NCI-H2029 (cell line): ENCODE results near the gene CSTA.

ENCODE experiments used
- DNase-seq: peaks from one replicate; lab custom pipeline; 2025; lab: John Stamatoyannopoulos, UW

The CSTA gene, protein sequence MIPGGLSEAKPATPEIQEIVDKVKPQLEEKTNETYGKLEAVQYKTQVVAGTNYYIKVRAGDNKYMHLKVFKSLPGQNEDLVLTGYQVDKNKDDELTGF

DNA sequence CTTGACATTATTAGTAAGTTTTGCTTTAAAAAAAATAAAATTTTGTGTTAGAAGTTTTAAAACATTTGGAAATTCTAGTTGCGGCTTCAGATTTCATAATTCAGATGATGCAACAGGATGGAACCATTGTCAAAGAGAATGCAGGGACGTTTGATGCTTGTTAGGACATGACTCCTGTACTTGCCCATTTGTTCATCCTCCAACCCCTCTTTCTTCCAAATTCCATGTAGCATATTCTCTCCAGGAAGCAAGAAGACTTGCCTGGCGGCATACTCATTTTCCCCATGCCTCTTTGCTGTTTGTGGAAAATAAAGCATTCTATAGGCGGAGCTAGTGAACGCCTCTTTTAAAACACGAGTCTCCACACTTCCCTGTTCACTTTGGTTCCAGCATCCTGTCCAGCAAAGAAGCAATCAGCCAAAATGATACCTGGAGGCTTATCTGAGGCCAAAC, at the start of gene CSTA:
CSTA (plus strand) TSS at position 378 of the 453 bp plus-strand sequence; CDS start at position 423, 45 bp downstream.
- no peak for DNase-seq

DNA sequence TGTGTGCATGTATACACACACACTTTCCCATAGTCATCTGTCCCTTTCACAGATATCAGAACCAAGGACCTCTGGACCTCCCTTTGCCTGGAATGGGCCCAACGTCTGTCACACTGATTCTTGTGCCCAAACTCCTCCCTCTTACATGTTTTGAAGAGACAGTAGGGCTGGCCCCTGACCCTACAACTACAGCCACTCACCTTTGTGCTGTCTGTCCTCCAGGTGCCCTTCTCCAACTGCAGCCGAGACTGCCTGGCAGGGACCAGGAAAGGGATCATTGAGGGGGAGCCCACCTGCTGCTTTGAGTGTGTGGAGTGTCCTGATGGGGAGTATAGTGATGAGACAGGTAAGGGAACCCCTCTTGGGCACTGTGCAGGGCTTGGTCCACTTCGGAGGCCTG, 43.2 kb upstream of the CSTA start:
- no peak for DNase-seq

DNA sequence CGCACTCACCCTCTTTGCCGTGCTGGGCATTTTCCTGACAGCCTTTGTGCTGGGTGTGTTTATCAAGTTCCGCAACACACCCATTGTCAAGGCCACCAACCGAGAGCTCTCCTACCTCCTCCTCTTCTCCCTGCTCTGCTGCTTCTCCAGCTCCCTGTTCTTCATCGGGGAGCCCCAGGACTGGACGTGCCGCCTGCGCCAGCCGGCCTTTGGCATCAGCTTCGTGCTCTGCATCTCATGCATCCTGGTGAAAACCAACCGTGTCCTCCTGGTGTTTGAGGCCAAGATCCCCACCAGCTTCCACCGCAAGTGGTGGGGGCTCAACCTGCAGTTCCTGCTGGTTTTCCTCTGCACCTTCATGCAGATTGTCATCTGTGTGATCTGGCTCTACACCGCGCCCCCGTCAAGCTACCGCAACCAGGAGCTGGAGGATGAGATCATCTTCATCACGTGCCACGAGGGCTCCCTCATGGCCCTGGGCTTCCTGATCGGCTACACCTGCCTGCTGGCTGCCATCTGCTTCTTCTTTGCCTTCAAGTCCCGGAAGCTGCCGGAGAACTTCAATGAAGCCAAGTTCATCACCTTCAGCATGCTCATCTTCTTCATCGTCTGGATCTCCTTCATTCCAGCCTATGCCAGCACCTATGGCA, 41.1 kb upstream of the CSTA start:
- DNase-seq = no peak

DNA sequence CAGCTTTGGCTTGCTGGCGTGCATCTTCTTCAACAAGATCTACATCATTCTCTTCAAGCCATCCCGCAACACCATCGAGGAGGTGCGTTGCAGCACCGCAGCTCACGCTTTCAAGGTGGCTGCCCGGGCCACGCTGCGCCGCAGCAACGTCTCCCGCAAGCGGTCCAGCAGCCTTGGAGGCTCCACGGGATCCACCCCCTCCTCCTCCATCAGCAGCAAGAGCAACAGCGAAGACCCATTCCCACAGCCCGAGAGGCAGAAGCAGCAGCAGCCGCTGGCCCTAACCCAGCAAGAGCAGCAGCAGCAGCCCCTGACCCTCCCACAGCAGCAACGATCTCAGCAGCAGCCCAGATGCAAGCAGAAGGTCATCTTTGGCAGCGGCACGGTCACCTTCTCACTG, 40.6 kb upstream of the CSTA start:
- no peak for DNase-seq

DNA sequence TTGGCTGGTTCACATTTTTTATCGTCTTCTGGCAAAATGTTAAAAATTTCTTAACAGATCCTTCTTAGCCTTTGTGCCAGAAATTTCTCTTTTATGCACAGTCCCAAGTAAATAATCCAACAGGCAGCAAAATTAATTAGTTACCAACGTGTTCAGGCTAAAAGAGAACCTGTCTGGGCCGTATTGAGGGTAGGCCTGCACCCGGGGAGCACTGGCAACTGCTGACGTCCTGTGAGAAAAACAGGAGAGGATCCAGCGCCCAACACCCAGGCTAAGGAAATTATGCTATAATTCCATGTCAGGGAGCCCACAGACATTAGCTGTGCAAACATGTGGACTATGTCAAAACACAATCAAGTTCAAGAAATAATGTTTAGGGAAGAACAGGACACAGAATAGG, 30.7 kb upstream of the CSTA start:
- no peak for DNase-seq

DNA sequence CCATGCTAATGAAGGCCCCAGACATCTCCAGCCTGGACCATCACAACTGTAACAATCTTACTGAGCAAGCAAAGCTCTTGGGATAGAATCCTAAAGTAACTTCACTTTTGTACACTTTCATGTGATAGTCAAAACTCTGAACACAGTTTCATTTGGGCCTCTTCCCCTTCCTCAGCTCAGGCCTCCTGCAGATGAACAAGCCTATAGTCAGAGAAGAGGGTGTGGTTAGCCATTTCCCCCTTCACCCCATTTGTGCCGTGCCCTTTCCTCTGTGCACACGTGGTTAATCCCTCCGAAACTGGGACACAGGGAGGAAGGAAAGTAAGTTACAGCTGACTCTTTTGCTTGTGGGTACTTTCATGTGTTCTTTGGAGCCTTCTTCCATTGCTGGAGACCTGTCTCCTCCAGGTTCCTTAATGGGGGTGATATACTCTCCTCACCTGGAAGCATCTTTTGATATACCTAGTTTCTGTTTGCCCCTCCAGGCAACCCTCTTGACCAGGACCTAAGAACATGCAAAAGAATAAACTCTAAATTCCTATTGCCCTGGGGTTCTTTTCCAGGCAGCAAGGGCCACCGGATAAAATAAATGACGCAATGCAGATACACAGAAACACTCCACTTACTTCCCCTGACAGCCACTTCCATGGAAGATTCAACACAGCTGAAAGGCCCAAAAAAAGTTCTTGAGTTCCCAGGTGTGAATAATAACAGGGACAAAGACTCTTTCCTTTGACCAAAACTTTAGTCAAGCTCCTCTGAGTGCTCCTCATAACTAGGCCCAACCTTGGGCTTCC, 29.6 kb upstream of the CSTA start:
- no peak for DNase-seq

DNA sequence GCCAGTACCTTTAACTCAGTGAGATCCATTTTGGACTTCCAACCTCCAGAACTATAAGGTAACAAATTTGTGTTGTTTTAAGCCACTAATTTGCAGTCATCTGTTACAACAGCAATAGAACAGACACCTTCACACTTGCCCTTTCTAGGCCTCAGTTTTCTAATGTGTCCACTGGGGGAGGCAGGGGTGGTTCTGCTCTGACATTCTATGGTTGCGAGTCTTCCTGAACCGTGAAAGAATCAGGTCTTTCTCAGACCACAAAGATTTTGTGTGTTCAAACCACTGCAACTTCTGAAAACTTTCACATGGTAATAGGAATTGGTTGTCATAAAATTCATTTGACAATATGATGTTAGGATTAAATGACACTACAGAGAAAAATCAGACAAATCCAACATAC, 26.8 kb upstream of the CSTA start:
- no peak for DNase-seq

DNA sequence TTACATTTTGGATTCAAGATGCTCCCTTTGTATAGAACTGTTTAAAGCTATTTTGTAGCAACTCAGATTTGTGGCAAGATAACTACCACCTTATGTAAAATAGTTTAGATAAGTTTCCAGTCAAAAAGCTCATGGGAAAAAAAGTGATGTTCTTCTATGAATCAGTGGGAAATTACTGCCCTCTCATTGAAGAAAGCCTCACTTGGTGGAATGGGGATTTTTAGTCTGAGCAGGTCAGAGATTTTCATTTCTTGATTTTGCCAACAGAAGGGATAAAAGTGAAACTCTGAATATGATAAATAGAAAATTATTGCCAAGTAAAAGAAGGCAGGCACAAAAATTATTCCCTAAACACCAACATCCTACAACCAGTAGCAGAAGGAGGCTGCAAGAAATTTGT, 25.8 kb upstream of the CSTA start:
- DNase-seq = no peak

DNA sequence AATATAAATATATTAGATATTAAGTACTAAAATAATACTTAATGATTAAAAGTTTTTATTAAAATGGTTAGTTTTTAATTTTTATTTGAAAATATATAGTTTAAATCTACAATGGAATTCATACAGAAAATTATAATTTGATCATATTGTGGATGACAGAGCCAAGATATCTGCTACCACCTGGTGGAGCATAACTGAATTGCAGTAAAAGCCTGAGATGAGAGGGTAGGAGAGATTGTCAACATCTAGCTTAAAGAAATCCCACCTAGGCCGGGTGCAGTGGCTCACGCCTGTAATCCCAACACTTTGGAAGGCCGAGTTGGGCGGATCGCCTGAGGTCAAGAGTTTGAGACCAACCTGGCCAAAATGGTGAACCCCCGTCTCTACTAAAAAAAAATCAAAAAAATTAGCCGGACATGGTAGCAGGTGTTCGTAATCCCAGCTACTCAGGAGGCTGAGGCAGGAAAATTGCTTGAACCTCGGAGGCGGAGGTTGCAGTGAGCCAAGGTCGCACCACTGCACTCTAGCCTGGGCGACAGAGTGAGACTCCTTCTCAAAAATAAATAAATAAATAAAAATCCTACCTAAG, 25.1 kb upstream of the CSTA start:
- no peak for DNase-seq

DNA sequence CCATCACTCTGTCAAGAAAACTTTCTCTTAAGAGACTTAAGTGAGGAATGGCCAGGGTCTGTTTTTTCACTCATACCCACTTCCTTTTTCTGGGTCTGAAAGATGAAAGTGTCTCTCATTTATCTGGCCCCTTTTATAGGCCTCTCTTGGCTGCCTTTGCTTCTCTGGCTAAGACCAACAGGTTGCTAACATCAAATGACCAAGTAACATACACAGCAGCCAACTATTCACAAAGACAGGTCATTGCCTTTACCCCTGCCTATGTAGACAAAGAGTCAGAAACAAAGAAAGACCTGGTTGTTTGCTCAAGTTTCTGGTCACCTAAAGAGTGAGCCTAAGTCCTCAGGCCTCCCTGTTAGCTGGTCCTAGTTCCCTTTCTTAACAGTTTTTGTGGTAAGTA, 24.0 kb upstream of the CSTA start:
- DNase-seq = no peak

DNA sequence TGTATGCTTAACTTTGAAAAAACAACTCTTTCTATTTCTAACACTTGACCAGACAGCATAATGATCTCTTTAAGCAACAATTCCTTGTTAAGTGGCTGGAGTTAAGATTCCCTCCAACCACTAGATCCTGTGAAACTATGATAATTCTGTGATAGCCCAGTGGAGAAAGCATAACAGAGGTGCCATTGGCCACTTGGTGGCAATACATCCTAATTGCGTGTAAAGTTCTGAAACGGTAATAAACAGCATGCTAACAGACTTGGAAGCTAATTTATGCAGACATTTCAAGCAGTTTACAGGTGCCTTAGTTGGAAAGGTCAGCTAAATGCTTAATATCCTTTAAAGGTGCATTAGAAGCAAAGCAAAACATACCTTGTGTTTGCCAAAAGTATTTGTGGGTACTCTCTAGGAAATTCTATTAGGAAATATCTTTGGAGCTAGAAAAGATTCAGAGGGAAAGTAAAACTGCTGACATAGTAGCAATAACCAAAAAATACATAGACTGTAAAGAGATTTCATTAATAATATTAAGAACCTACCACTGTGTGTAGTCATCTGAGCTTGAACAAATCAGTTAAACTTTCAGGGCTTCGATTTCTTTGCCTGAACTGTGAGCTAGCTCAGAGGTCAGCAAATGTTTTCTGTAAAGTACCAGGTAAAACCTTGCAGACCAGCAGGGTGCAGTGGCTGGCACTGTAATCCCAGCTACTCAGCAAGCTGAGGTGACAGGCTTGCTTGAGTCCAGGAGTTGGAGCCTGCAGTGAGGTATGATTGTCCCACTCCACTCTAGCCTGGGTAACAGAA, 19.0 kb upstream of the CSTA start:
- no peak for DNase-seq

DNA sequence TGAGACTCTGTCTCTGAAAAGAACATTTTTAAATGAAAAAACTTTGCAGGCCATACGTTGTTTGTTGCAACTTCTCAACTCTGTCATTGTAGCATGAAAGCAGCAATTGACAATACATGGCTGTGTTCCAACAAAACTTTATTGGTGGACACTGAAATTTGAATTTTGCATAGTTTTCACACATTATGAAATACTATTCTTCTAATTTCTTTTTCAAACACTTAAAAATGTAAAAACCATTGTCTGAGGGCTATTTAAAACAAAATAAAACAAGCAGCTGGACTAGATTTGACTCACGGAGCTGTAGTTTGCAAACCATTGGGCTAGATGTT, 18.5 kb upstream of the CSTA start:
- no peak for DNase-seq

DNA sequence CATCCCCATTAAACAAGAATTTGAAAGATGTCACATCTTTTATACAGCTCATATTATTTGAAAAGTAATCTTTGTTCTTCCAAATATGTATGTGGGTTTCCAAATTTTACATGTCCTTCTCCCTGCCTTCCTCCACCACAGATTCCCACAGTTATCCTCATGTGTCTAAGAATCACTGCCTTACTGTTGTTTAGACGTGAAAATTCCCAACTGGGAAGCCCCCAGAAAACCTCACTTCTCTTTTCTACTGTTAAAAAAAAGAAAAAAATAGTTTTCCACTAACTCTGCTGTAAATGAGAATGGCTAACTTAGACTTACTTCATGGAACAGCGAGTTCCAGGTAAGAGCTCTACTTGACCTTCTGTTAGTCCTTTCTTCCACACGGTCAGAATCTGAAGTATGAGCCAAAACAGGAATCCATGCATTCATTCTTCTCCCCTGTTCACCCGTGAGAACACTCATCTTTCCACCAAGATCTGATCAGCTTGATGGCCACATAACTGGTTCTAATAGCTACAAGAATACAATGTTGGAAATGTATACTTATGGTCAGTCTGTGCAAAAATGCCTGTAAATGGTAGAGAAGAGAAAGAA, 17.9 kb upstream of the CSTA start:
- no peak for DNase-seq

DNA sequence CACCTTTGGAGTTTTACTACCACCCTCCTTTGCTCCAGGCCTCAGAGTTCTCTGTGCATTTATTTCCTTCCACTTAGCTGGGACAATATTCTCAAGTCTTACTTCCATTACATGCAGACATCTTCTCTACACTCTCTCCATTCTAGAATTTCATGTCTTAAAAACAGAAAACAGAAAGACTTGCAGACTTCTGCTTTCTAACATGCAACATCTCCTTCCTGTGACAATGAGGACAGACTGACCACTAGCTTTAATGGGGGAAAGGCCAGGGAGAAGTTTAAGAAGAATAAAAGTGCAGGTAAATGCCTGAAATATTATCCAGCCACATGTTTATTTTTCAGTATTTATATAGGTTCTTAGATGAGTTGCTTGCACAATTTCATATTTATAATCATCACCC, 17.1 kb upstream of the CSTA start:
- DNase-seq = no peak

DNA sequence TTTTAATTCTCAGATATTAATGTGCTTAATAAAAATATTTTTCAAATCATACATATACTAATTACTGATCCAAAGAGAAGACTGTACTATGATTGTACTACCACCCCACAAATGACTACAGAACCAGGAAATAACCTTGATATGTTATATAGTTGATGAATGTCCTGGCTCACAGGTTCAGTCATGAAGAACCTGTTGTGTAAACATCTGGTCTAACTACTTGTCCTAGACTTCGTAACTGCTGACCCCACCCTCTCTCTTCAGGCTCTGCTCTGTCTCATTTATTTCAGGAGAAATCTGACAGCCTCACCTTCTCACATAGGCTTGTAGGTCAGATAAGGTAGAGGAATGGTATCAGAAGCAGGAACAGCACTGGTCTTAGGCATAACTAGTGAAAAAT, 14.7 kb upstream of the CSTA start:
- peak; percentile 33 for DNase-seq

DNA sequence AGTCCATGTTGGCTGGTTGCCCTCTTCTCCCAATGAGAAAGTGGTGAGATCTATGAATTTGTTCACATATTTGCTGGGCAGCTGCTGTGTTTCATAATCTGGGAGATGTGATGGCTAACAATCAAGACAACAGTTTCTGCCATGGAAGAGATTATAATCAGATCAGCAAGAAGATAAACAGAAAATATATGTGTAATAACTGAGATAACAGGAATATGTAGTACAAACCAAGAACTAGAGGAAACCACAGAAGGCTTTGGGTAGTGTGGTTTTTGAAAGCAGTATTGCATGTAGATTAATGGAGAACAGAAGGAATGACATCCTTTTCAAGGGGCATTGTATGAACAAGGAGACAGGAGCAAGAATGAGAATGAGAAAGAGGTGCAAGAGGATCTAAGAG, 12.2 kb upstream of the CSTA start:
- DNase-seq = no peak

DNA sequence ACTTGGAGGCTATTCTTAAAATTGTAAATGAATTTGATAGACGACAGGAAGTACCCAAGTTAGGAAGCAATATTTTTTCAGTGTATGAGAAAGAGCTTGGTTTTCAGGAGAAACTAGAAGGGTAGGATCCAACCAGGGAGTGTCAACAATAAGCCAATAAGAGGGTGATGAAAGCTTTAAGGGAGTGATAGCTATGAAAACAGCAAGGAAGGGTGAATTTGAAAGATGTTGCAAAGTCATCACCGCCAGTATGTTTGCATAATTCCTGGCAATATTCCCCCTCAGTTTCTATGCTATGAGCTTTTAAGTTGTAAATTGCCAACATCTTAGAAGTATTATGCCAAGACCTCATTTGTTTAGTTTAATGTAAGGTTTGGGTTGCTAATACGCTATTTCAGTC, 11.8 kb upstream of the CSTA start:
- DNase-seq = no peak

DNA sequence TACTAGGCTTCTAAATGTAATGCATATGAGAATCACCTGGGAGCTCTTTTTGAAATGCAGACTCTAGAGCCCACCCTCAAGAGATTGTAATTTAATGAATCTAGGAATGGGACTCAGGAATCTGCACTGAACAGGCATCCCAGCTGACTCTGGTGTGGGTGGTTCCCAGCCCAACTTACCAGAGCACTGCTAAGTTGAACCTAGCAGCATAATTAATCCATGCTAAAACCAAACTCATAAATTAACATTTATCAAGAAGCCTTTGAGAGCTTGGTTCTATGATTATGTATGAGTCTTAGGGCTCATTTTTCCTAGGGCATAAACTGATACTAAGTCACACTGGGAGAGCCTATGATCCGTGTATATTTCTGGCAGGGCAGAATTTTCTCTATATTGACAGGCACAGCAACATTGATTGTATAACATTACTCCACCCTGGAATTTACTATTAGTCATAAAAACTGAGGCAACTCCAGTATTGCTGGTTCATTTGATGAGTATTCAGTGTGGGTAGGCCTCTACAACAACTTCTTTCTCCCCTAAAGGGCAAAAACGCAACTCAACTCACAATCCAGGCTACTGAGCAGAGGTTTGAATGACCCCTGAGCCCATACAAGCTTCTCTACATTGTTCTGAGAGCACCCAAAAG, 10.7 kb upstream of the CSTA start:
- no peak for DNase-seq

DNA sequence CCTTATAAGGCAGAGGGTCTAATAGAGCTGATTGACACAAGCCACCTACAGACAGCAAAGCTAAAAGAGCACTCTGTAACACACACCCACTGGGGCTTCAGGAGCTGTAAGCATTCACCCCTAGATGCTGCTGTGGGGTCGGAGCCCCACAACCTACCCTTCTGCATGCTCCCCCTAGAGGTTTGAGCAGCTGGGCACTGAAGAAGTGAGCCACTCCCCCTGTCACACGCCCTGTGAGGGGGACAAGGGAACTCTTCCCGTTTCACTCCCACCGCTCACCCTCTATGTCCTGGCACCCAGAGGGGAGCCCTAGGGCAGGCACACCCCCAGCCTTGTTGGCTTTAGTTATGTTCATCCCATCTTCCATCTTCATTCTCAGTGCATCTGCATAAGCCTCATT, 9.4 kb upstream of the CSTA start:
- DNase-seq = no peak

DNA sequence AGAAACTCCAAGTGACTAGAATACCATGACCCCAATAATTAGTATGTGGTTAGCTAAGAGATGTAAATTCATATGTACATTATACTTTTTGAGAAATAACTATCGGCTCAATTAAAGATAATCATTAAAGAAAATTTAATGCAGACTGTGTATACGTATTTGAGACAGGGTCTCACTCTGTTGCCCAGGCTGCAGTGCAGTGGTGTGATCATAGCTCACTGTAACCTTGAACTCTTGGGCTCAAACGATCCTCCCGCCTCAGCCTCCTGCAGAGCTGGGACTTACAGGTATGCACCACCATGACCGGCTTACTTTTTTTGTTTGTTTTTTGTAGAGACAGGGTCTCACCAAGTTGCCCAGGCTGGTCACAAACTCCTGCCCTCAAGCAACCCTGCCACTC, 8.7 kb upstream of the CSTA start:
- DNase-seq = no peak

DNA sequence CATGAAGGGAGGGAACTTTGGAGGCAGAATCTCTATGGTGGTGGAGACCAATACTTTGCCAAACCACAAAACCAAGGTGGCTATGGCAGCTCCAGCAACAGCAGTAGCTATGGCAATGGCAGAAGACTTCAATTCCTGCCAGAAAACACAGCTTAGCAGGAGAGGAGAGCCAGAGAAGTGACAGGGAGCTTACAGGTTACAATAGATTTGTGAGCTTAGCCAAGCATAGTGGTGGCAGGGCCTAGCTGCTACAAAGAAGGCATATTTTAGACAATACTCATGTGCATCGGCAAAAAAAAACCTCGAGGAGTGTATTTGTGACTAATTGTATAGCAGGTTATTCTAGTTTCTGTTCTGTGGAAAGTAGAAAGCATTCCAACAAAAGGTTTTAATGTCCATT, 6.4 kb upstream of the CSTA start:
- no peak for DNase-seq
